Esophagus squamous epithelium (tissue), 5 donors: ENCODE measurements around the gene RRP1. TPM values are rescaled to one million over a fixed set of nuclear protein-coding genes. Genes with fewer than 3 reads are reported as not detected.

ENCODE experiments used
- DNase-seq: peaks from one replicate; lab custom pipeline; 2025; lab: John Stamatoyannopoulos, UW
- H3K27ac ChIP-seq, 4 donors: fragments of 200-600 bp; sonication (generic); one replicate each; pipeline ENCODE4 v1.5.1; 2016 to 2019; ENCODE audit warnings: mild to moderate bottlenecking in 1 of 4
- H3K27me3 ChIP-seq, 4 donors: fragments of 200-600 bp; sonication (generic); 1 replicate in 3 of 4; 2 replicates in 1 of 4; pipeline versions ENCODE4 v1.5.1 to v1.6.0; 2017 to 2021; ENCODE audit warnings: antibody characterized with exemption in 1 of 4
- H3K36me3 ChIP-seq, 3 donors: fragments of 200-600 bp; sonication (generic); one replicate each; pipeline ENCODE4 v1.5.1; 2016 to 2019
- H3K4me1 ChIP-seq, 3 donors: fragments of 200-600 bp; sonication (generic); one replicate each; pipeline ENCODE4 v1.5.1; 2017 to 2019
- H3K4me3 ChIP-seq, 4 donors: fragments of 200-600 bp; sonication (generic); 1 replicate in 3 of 4; 2 replicates in 1 of 4; pipeline ENCODE4 v1.5.1; 2016 to 2019; ENCODE audit warnings: mild to moderate bottlenecking in 2 of 4, moderate library complexity in 1 of 4
- H3K9me3 ChIP-seq, 3 donors: fragments of 200-600 bp; sonication (generic); one replicate each; pipeline ENCODE4 v1.5.1; 2016 to 2019
- CTCF ChIP-seq, 6 experiments: fragments of 450-650 bp in 4 of 6; fragments of 200-600 bp in 2 of 6; sonication (generic) in 2 of 6; IDR thresholded peaks; one replicate each; pipeline ENCODE4 v1.5.1; 2016 to 2019; ENCODE audit warnings: antibody characterized with exemption in 6 of 6, mild to moderate bottlenecking in 4 of 6, moderate library complexity in 4 of 6
- POLR2A ChIP-seq, 4 donors: fragments of 450-650 bp; IDR thresholded peaks; one replicate each; pipeline ENCODE4 v1.6.1; 2017; ENCODE audit warnings: antibody characterized with exemption in 4 of 4, mild to moderate bottlenecking in 4 of 4, moderate library complexity in 3 of 4
- WGBS, 2 donors: methylation state at CpG; one replicate each; pipeline ENCODE4 v1.1.5; 2018; 5-methylcytosine and 5-hydroxymethylcytosine counted together
- intact Hi-C: fragments of 100-400 bp; cut with DNase I; formaldehyde crosslinking; loops from one replicate; pipeline ENCODE4 v1.15.0; 2022
- total RNA-seq, 4 donors: library from RNA; depleted of rRNA; stranded (reverse); fragments of >200 nt; gene quantifications; one replicate each; pipeline ENCODE4 v1.1.0, GENCODE V29; 2016
- donor health status: DM: yes; HTN: yes; CAD: no.

RRP1 gene
- total RNA-seq, 4 donors from 2014 or later = 22.5 to 37.2 (median 30.4) TPM

DNA sequence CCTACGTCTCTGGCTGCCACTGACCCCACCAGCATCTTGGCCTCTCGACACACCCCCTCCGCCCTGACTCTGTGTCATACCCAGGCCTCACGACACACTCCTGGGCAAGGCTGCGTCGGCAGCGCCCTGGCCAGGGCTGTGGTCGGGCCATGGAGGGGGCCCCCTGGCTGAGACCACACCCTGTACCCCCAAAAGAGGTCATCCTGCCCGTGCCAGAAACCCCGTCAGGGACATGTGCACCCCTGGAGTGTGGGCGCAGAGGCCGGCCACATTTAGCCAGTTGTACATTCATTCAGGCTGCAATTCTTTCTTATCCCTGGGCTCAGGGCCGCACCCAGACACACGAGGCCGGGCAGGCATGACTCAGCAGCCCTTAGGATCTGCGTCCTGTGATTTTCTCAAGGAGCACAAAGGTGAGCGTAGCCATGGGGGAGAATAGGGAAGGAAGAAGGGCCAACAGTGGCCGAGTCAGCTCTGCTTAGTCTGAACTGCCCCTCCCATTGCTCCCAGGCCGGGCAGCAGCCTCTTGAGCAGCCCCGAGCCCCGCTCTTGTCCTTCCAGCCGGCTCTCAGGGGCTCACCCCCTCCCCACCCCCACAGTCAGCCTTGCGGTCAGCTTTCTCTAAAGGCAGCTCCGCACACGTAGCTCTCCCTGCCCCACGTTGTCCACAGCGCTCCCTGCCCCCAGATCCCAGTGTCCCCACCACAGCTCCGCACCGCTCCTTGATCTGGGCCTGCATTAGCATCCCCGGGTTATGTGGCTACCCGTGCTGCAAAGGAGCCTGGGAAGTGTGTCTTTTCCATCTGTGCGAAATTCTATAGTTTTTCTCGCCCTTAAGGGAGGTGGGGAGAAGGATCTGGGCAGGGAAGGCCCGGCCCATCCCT is 21.2 kb upstream of the RRP1 start:
- DNase-seq = no peak
- 52 to 63% methylated on average over 15 to 23 of the region's 34 CpGs for WGBS, 2 donors
- intact Hi-C loops = no loop called here

DNA sequence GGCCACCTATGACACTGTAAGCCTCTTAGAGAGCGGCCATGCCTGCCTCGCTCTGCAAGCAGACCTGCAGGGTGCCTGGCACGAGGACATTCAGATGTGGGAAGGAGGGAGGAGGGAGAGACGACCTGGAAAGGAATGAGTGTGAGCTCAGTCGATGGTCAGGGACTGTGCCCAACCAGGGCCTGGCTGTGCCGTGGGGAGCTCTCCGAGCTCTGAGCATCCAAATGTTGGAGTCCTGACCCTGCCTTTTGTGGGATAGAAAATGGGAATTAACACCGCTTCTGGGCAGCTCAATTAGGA is 20.6 kb upstream of the RRP1 start:
- whole genome bisulfite sequencing, 2 donors = 68 to 83% methylated on average over 5 to 8 of the region's 8 CpGs

More for the DNA sequence above, 21.2 kb upstream of the RRP1 start:
- Histone ChIP-seq H3K4me1 (peaks cover 31 to 85% (median 40%) of the 10 kb centered on the region in 3 donors), H3K27me3 (no peaks in the 10 kb centered on the region), H3K27ac (peak overlapping the region; percentile 80 to 88 (median 84)), H3K36me3 (peaks cover 0 to 12% (median 2%) of the 10 kb centered on the region in 3 donors), H3K9me3 (no peaks in the 10 kb centered on the region), H3K4me3 (no peak overlapping the region)
- no peak for TF ChIP-seq POLR2A (IDR thresholded peaks at IDR 0.05)
- TF ChIP-seq CTCF (IDR thresholded peaks at IDR 0.05) = no peak

DNA sequence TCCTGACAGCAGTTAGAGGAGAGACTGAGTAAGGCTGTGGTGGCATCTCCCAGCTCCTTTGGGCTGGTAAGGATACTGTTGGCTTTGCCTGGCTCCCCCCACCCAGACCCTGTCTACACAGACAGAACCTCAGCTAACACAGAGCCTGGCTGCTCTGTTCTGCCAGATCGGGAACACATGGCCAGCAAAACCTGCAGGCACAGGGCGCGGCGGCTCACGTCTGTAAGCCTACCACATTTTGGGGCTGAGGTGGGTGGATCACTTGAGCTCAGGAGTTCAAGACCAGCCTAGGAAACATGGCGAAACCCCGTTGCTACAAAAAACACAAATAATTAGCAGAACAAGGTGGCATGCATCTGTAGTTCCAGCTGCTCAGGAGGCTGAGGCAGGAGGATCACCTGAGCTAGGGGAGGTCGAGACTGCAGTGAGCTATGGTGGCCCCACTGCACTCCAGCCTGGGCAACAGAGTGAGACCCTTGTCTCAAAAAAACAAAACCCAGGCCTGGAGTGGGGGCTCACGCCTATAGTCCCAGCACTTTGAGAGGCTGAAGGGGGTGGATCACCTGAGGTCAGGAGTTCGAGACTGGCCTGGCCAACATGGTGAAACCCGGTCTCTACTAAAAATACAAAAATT is 19.9 kb upstream of the RRP1 start:
- Histone ChIP-seq H3K36me3 (peaks cover 0 to 24% (median 6%) of the 10 kb centered on the region in 3 donors), H3K27me3 (no peaks in the 10 kb centered on the region), H3K9me3 (no peaks in the 10 kb centered on the region), H3K4me3 (no peak overlapping the region), H3K27ac (peak overlapping the region in 3 of 4 donors; percentile 80 to 88 (median 85)), H3K4me1 (peaks cover 25 to 85% (median 41%) of the 10 kb centered on the region in 3 donors)
- DNase-seq = no peak
- intact Hi-C loops = no loop called here
- 79 to 90% methylated on average over 7 to 11 of the region's 11 CpGs for WGBS, 2 donors
- TF ChIP-seq POLR2A (IDR thresholded peaks at IDR 0.05) (no peak), CTCF (IDR thresholded peaks at IDR 0.05) (no peak)

More for the DNA sequence above, 20.6 kb upstream of the RRP1 start:
- no peak for DNase-seq
- peaks cover 31 to 85% (median 40%) of the 10 kb centered on the region in 3 donors for H3K4me1 ChIP-seq
- H3K27ac ChIP-seq = peak overlapping the region; percentile 80 to 88 (median 84)
- TF ChIP-seq POLR2A (IDR thresholded peaks at IDR 0.05) = no peak
- no peak for TF ChIP-seq CTCF (IDR thresholded peaks at IDR 0.05)
- H3K27me3 ChIP-seq = no peaks in the 10 kb centered on the region
- intact Hi-C loops = no loop called here
- H3K4me3 ChIP-seq = no peak overlapping the region
- no peaks in the 10 kb centered on the region for H3K9me3 ChIP-seq
- peaks cover 0 to 17% (median 6%) of the 10 kb centered on the region in 3 donors for H3K36me3 ChIP-seq

GRCh38 chr21:43770066-43770655 is 19.2 kb upstream of the RRP1 start:
- Histone ChIP-seq H3K4me1 (peaks cover 25 to 85% (median 41%) of the 10 kb centered on the region in 3 donors), H3K27me3 (no peaks in the 10 kb centered on the region), H3K27ac (no peak overlapping the region), H3K36me3 (peaks cover 0 to 31% (median 6%) of the 10 kb centered on the region in 3 donors), H3K9me3 (no peaks in the 10 kb centered on the region), H3K4me3 (no peak overlapping the region)
- TF ChIP-seq CTCF (IDR thresholded peaks at IDR 0.05) = no peak
- no peak for TF ChIP-seq POLR2A (IDR thresholded peaks at IDR 0.05)
- no peak for DNase-seq
- WGBS, 2 donors = 91 to 94% methylated on average over 18 to 21 of the region's 21 CpGs
- intact Hi-C loops = no loop called here
